Measurements from ENCODE around the gene MAP3K4. TPM values are rescaled to one million over a fixed set of nuclear protein-coding genes. Genes with fewer than 3 reads are reported as not detected.

MAP3K4 gene
- total RNA-seq, 2 donors from 2014 or later = 31.0 to 42.8 TPM

DNA sequence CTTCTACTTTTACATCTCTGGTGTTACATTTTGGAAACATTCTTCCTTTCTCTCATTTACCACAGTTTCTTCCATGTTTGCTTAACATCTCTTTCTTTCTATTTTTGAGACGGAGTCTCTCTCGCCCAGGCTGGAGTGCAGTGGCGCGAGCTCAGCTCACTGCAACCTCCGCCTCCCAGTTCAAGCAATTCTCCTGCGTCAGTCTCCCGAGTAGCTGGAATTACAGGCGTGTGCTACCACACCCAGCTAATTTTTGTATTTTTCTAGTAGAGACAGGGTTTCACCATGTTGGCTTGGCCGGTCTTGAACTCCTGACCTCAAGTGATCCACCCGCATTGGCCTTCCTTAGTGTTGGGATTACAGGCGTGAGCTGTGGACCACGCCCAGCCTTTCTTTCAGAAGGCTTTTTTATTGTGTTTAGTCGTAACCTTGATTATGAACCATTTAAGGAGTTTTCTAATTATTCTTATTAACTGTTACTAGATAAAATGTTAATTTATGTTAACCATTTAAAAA is 27.8 kb downstream of the MAP3K4 start:
- no peak for DNase-seq (ENCODE audit: low spot score in 2 of 2)
- no peak overlapping the region for H3K27ac Mint-ChIP-seq
- peaks cover 7 to 20% of the 10 kb centered on the region in 2 donors for H3K36me3 Mint-ChIP-seq
- peaks cover 3 to 6% of the 10 kb centered on the region in 2 donors for H3K9me3 Mint-ChIP-seq
- ATAC-seq = no peak

DNA sequence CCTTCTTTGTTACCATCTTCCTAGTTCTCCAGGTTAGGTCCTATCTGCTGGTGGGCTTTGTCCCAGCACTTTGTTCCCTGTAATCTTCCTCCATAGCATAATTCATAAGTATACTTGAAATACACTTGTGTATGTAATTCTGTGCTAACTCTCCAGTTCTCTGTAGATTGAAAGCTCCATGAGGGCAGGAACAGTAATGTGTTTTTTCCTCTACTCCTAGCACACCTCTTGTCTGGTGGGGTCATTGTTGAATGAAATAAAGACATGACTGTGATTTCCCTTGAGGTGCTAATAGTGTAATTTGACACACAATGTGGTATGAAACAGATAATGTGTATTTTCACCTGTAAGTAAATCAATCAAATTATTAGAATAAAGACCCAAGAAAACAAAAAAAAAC is 30.0 kb downstream of the MAP3K4 start:
- Mint-ChIP-seq H3K27ac (no peak overlapping the region), H3K9me3 (peaks cover 3 to 6% of the 10 kb centered on the region in 2 donors), H3K36me3 (peaks cover 11 to 13% of the 10 kb centered on the region in 2 donors)
- ATAC-seq (no peak), DNase-seq (ENCODE audit: low spot score in 2 of 2) (no peak)

DNA sequence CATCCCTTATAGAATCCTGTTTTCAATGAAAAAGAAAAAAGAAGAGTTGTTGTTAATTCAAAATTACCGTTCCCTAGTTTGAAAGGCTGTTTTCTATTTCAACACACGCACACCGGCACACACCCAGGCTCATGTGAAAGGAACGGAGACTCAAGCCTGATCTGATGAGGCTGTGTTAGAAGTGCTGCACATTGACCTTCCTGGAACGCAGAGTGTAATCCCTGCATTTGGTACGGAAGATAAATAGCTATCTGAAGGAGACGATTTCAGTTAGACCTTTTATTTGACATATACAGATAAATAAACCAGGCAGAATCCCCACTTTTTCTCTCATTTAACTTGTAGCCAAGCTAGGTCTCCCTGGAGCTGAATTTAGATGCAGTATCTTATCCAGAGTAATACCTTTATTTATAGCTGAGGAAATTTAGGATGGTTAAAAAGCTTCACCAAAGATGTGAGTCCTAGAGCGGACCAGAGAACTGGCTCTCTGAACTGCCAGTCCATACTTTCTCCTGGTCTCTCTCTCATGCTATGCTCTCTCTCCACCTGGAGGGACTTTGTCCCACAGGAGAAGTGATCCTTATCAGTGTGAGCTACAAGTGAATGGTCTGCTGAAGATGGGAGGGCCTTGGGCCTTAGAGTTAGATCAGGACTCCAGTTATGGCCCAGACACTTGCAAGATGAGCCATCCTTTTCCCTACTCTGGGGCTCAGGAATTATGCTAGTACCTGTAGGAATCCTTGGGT is 30.6 kb downstream of the MAP3K4 start:
- ATAC-seq = no peak
- peaks cover 11 to 13% of the 10 kb centered on the region in 2 donors for H3K36me3 Mint-ChIP-seq
- no peak overlapping the region for H3K27ac Mint-ChIP-seq

DNA sequence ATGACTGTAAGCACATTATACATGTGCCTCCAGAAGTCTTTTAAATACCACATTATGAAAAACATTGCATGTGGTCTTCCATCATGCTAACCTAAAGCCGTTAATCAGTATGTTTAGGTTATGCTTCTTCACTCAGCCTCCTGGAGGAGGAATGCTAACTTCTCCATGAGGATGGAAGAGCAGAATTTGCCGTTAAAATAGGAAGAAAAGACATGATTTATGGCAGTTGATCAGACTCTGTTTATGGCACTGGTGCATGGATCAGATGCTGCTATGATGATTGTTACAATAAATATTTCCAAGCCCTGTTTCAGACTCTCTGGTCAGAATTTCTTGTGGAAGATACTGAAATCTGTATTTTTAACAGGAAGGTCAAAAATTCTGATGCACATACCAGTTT is 31.7 kb downstream of the MAP3K4 start:
- ATAC-seq (no peak), DNase-seq (ENCODE audit: low spot score in 2 of 2) (no peak)
- Mint-ChIP-seq H3K36me3 (peaks cover 11 to 13% of the 10 kb centered on the region in 2 donors), H3K9me3 (peaks cover 3 to 6% of the 10 kb centered on the region in 2 donors), H3K27ac (no peak overlapping the region)

More for the DNA sequence above, 30.6 kb downstream of the MAP3K4 start:
- H3K9me3 Mint-ChIP-seq = peaks cover 3 to 6% of the 10 kb centered on the region in 2 donors
- DNase-seq (ENCODE audit: low spot score in 2 of 2) = no peak

DNA sequence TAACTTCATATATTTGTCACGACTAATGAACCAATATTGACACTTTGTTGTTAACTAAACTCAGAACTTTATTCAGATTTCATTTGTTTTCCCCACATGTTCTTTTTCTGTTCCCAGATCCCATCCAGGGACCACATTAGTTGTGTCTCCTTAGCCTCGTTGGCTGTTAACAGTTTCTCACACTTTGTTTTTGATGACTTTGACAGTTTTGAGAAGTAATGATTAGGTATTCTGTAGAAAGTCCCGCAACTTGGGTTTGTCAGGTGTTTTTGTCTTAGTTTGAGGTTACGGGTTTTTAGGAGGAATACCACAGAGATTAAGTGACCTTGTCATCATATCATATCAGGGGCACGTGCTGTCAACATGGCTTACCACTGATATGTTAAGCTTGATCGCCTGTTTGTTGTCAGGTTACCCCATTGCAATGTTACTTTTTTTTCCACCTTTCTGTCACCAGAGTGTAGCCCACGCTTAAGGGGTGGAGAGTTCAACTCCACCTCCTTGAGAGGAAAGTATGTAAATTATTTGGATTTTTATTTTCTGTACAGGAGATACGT is 32.9 kb downstream of the MAP3K4 start:
- Mint-ChIP-seq H3K36me3 (peaks cover 11 to 13% of the 10 kb centered on the region in 2 donors), H3K27ac (no peak overlapping the region), H3K9me3 (peaks cover 3 to 6% of the 10 kb centered on the region in 2 donors)
- ATAC-seq (no peak), DNase-seq (ENCODE audit: low spot score in 2 of 2) (no peak)

DNA sequence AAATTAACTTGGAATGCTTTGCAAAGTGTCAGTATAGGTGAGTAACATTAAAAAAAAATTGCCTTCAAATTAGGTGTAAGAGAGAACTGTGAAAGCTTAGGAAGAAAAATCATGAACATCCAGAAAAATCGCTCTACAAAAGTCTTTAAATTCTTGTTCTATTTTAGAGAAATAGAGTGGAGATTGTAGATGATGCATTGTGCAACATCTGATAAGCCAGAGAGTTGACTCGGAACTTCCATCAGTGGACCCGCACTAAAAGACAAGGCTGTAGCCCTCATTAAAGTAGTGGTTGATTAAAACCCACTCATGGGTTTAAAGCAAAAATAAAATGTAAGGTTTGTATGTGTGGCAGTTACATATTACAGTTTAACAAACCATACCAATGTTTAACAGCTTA is 35.8 kb downstream of the MAP3K4 start:
- Mint-ChIP-seq H3K27ac (no peak overlapping the region), H3K36me3 (peaks cover 0 to 6% of the 10 kb centered on the region in 2 donors), H3K9me3 (no peaks in the 10 kb centered on the region)
- DNase-seq (ENCODE audit: low spot score in 2 of 2) = no peak
- no peak for ATAC-seq

DNA sequence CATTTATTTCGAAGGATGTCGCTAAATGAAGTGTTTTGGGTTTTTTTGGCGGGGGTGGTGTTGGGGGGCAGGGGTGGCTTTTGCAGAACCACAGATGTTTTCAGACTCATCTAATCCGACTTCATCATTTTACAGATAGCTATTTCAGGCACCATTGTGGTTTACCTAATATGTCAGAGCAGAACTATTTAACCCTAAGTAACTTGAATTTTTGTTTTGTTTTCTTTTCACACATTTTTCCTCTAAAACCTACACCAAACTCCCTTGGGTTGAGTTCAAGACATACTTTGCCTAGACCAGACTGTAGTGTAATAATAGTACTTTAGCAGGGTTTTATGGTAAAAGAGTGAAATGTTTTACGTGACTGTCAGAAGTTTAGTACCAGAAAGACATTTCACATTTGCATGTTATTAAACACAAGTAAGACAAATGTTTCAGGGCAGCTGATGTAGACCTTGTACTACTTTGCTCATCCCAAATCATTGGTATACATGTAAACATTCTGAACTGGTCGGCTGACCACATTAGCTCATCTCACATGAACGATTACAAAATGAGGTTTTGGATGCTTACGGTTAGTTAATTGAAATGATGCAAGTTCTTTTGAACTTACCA is 37.7 kb downstream of the MAP3K4 start:
- ATAC-seq (peak in 1 of 2 donors; percentile 77), DNase-seq (ENCODE audit: low spot score in 2 of 2) (no peak)
- no peak overlapping the region for H3K27ac Mint-ChIP-seq
- peaks cover 0 to 6% of the 10 kb centered on the region in 2 donors for H3K36me3 Mint-ChIP-seq
- H3K9me3 Mint-ChIP-seq = no peaks in the 10 kb centered on the region

DNA sequence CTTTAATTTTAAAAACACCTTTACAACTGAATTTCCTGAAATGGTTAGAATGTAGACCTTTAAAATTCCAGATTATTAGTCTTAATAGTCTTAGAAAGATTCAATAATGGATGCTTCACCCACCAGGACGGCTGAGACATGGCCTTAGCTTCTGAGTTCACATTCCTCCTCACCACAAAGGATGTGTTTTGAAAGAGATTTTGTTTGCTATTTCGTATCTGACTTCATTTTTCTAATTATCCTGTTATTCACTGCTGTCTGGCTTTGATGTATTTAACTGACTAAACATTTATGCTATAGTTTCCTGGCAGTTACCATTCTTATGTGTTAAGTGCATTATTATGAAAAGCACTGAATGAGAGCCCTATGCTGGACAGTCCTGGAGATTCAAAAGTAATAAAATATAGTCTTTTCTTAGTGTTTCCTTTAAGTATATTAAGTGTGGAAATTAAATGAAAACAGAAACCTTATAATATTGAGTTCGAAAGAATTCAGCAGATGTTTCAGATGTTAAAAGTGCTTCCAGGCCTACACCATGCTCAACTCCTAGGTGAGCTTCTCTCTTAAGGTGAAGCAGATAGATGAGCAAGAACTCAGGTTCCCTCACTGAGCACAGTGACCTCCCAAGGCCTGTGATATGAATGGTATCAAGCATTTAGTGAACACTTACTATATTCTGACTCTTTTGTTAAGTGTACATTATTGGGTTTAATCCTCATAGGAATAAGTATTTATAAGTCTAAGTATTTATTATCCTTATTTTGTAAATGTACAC is 40.3 kb downstream of the MAP3K4 start:
- Mint-ChIP-seq H3K27ac (no peak overlapping the region), H3K36me3 (no peaks in the 10 kb centered on the region), H3K9me3 (no peaks in the 10 kb centered on the region)

DNA sequence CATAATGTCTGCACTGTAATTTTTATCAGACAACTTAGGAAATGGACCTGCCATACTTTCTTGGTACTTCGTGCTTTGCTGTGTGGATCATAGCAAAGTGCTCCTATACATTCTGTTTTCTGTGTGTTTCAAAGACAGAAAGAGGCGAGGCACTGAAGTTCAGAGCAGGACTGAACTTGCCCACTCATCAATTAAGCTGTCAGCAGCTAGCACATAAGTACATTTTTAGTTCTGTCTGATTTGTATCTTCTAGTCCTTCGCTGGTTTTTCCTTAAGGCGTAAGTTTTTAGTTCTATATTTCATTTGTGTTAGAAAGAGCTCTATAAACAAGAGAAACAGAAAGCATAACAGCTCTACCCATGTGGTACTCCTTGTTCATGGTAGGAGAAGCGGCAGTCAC is 42.1 kb downstream of the MAP3K4 start:
- H3K36me3 Mint-ChIP-seq = peaks cover 3 to 7% of the 10 kb centered on the region in 2 donors
- ATAC-seq = no peak
- no peak overlapping the region for H3K27ac Mint-ChIP-seq
- no peak for DNase-seq (ENCODE audit: low spot score in 2 of 2)
- H3K9me3 Mint-ChIP-seq = no peaks in the 10 kb centered on the region

More for the DNA sequence above, 40.3 kb downstream of the MAP3K4 start:
- DNase-seq (ENCODE audit: low spot score in 2 of 2) = no peak
- no peak for ATAC-seq

DNA sequence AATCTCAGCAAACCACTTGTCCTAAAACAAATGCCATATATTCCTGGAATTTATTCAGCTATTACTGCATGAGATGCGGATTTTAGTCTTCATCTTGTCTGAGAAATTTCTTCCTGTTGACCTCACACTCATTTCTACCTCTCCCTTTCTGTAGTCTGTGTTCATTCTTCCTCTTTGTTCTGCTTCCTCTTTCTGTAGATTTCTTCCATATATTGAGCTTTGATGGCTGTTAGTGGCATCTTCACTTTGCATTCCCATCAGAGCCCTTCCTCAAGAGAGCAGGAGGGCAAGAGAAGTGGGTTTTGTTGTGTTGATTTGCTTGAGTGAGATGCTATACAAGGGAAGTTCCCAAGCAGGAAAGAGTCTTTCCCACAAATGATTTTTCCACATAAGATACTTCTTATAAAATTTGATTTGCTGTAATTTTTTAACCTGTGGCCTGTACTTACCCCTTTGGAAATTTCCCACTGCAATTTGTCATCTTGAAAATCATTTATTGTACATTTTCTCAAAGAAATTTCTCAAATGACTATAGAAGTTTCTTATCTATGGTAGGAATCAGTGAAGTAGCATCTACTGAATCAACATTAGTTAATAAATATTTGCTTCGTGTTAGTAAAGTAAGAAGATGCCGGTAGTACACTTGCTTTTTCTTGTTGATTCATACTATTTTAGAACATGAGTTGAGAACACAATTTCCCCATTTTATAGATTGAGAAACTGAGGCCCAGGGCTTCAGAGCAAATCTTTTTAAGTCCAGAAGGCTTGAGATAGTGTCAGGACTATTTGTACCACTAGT is 43.8 kb downstream of the MAP3K4 start:
- no peaks in the 10 kb centered on the region for H3K9me3 Mint-ChIP-seq
- peaks cover 8 to 11% of the 10 kb centered on the region in 2 donors for H3K36me3 Mint-ChIP-seq
- DNase-seq (ENCODE audit: low spot score in 2 of 2) (no peak), ATAC-seq (no peak)
- H3K27ac Mint-ChIP-seq = peak overlapping the region in 1 of 2 donors; percentile 3

DNA sequence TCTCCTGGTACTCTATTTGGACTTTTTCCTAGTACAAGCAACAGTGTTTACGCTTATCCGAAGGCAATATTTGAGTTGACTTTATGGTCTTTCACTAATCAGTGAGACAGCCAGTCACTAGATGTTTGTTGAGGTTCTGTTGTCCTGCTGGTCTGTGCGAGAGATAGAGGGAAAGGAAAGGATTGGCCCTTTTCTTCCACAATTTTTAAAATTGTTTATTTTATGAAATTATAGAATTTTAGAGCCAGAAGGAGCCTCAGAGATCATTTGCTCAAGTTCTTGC is 44.4 kb downstream of the MAP3K4 start:
- Mint-ChIP-seq H3K9me3 (no peaks in the 10 kb centered on the region), H3K27ac (no peak overlapping the region), H3K36me3 (peaks cover 8 to 11% of the 10 kb centered on the region in 2 donors)
- ATAC-seq (no peak), DNase-seq (ENCODE audit: low spot score in 2 of 2) (no peak)

DNA sequence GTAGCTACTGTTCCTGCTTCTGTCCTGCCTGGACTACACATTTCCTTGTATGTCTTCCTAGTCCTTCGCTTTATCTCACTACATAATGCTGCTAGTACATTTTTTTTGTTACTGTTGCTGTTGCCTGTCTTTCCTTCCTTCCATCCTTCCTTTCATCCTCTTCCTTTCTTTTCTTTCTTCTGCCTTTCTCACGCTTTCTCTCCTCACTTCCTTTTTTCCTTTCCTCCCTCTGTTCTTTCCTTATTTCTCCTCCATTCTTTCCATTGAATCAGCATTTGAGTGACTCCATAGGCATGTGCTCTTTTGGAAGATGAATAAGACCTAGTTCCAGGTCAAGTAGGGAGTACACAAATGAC is 46.3 kb downstream of the MAP3K4 start:
- ATAC-seq = no peak
- H3K36me3 Mint-ChIP-seq = peaks cover 8 to 11% of the 10 kb centered on the region in 2 donors
- DNase-seq (ENCODE audit: low spot score in 2 of 2) = no peak
- no peaks in the 10 kb centered on the region for H3K9me3 Mint-ChIP-seq
- H3K27ac Mint-ChIP-seq = peak overlapping the region in 1 of 2 donors; percentile 26

DNA sequence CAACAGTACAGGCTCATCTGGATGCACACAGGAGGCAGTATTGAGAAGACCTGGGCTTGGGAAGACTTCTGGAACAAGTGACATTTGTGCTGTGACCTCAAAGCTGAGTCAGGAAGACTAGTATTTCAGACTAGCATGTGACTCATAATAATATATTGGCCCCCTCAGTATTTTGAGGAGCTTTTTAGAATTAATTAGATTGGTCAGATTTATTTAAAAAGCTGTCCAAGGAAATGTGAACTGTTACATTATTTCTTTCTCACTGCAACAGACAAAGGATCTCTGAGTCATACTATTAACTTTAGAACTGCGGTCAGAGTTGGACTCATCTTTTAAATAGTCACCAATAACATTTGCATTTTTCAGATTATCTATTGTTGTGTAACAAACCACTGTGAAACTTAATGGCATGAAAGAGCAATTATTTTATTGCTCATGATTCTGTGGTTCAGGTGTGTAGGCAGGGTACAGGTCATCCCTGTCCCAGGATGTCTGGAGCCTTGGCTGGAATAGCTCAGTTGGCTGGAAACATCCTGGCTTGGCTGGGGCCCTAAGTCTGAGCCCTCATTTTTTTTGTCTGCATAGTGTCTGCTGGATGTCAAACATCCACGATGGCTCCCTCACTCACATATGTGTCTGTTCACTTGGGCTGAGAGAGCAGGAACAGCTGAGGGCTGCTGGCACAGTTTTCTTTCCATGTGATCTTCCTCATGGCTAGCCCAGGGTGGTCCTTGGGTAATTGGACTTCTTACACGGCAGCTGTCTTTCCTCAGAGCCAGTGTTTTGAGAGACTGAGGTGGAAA is 46.9 kb downstream of the MAP3K4 start:
- DNase-seq (ENCODE audit: low spot score in 2 of 2) (no peak), ATAC-seq (peak; percentile 43 to 73)
- peaks cover 8 to 11% of the 10 kb centered on the region in 2 donors for H3K36me3 Mint-ChIP-seq
- no peaks in the 10 kb centered on the region for H3K9me3 Mint-ChIP-seq
- peak overlapping the region in 1 of 2 donors; percentile 26 for H3K27ac Mint-ChIP-seq

DNA sequence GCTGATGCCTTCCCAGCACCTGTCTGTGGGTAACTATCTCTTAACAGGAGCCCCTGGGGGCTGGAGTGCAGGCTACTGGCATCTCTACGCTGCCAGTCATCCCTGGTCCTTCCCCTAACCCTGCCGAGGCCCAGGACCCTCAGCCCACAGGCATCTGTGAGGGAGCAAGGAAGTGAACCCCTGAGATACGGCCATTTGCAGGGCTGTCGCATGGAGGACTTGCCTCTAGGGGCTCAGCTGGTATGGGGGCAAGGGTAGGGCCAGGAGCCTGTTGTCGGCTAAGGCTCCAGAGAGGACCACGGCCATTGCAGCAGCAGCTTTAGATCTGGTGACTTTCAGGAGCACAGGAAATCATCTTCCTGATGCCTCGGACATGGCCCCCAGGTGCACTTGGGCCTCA is 49.7 kb downstream of the MAP3K4 start:
- peaks cover 11 to 13% of the 10 kb centered on the region in 2 donors for H3K36me3 Mint-ChIP-seq

DNA sequence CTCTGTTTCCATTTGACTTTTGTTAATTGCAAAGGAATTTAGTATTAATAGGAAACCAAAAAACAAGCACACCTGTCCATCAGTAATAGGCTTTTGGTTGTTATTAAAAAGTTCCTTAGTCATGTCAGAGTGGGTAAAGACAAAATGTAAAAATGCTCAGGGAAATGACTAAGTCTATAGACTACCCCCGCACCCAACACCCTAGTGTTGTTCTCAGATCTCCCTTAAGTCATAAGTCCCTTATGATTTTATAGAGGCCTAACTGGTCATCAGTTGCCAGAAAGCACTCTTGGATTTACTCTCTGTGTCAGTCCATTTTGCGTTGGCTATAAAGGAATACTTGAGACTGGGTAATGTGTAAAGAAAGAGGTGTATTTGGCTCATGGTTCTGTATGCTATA is 52.8 kb downstream of the MAP3K4 start:
- no peak for ATAC-seq
- peaks cover 0 to 5% of the 10 kb centered on the region in 2 donors for H3K36me3 Mint-ChIP-seq
- no peaks in the 10 kb centered on the region for H3K9me3 Mint-ChIP-seq
- no peak for DNase-seq (ENCODE audit: low spot score in 2 of 2)
- H3K27ac Mint-ChIP-seq = no peak overlapping the region

More for the DNA sequence above, 49.7 kb downstream of the MAP3K4 start:
- no peak overlapping the region for H3K27ac Mint-ChIP-seq
- no peak for DNase-seq (ENCODE audit: low spot score in 2 of 2)
- ATAC-seq = no peak
- H3K9me3 Mint-ChIP-seq = no peaks in the 10 kb centered on the region
